NCI-H1092 treated with DMSO at 0.1 percent for 48 hours (cell line): ENCODE measurements around the gene ETV6.

Source experiments
- DNase-seq: peaks from one replicate; lab custom pipeline; 2025; lab: John Stamatoyannopoulos, UW

Gene ETV6

DNA sequence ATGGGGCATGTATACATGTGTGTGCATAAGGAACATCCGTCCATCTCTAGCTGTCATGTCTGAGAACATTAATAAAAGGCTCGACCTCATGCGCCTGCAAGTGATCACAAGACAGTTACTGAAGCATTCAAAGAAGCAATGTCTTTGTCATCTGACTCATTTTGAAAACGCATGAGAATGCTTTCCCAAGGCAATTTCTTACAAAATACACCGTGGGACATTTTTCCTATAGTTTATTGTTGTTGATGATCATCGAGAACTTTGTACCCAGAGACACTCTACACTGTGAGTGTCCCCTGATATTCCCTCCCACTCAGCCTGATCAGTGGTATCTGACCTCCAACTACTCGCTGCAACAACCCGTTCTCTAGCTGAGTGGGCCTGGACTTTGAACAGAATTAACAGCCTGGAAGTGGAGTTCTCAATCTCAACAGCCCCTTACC is 68.1 kb downstream of the ETV6 start:
- DNase-seq, result no peak

GRCh38 chr12:11718105-11718504 is 68.6 kb downstream of the ETV6 start:
- DNase-seq, result no peak

- no peak for DNase-seq
These were observed 69.3 kb downstream of the ETV6 start for GRCh38 chr12:11718768-11719253.

GRCh38 chr12:11719678-11720099 is 70.2 kb downstream of the ETV6 start:
- no peak for DNase-seq

GRCh38 chr12:11722071-11722470 is 72.6 kb downstream of the ETV6 start:
- DNase-seq, result no peak

DNA sequence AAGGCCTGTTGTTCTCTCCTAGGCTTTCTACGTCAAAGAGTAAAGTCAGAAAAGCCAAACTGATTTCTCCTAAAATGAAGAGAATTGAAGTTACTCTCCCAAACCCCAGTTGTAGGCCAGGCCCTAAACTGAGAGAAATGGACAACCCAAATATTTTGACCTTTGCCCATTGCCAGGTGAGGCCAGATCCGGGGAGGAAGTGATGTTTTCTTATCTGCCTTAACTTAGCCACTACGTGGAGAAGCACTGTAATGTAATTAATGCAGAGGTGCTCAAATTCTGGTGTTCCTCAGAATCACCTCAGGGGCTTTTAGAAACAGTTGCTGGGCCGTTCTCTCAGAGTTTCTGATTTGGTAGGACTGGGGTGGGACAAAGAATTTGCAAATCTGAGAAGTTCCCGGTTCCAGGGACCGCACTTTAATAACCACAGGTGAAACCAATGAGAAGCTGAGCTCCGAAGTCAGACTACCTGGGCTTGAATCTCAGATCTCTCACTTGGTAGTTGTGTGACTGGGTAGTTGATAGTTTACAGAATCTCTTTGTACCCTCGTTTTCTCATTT is 73.2 kb downstream of the ETV6 start:
- no peak for DNase-seq

DNA sequence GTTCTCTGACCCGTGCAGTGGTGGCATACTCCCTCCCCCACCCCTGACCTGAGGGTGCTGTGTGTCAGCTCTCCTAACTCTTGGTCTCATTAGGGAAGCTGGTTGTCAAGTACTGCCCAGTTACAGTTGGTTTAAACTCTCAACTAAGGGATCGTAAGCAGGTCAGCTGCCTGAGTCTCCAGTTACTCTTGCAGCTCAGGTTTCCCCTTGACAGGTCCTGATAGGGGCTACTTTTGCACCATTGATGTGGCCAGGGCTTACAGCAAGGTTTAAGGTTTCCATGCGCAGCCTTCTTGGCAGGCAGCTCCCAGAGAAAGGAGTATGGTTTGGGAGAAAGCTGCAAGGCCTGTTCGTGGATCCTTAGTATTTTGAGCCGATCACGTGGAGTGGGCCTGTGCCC is 74.5 kb downstream of the ETV6 start:
- DNase-seq, result no peak

GRCh38 chr12:11724888-11725311 is 75.4 kb downstream of the ETV6 start:
- no peak for DNase-seq

DNA sequence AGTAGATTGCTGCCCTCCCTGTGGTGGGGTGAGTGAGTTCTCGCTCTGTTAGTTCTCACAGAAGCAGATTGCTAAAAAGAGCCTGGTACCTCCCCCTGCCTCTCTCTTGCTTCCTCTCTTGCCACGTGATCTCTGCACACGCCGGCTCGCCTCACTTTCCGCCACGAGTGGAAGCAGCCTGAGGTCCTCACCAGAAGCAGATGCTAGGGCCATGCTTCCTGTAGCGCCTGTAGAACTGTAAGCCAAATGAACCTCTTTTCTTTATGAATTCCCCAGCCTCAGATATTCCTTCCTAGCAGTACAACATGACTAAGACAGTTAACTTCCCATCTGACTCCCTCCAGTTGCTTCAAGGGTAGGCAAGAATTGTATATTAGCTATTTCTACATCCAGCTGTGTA is 76.2 kb downstream of the ETV6 start:
- DNase-seq, result no peak

GRCh38 chr12:11726659-11727058 is 77.2 kb downstream of the ETV6 start:
- DNase-seq, result no peak

DNA sequence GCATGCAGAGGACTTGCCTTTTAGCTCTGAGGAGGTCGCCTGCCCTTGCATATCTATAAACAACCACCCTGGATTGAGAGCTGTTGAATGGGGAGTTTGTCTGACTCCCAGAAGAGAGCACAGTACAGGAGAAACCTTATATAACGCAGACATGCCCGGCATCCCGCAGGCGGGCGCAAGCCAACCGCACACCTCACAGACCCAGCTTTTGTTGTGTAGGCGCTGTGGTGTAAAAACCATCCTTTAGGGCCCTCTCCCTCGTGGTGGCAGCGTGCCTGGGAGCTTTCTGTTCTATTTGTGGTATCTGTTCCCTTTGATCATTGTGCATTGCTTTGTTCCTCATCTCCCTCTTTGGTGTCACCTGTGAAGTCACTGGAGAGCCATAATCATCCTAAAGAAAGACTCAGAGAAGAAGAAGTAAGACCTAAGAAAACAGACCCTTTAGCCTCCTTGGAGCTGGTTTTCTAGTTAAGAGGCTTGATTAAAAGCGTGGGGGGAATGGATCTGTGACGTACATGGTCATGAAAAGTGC is 77.7 kb downstream of the ETV6 start:
- no peak for DNase-seq

GRCh38 chr12:11728154-11728755 is 78.8 kb downstream of the ETV6 start:
- no peak for DNase-seq

GRCh38 chr12:11729008-11729407 is 79.5 kb downstream of the ETV6 start:
- no peak for DNase-seq

DNA sequence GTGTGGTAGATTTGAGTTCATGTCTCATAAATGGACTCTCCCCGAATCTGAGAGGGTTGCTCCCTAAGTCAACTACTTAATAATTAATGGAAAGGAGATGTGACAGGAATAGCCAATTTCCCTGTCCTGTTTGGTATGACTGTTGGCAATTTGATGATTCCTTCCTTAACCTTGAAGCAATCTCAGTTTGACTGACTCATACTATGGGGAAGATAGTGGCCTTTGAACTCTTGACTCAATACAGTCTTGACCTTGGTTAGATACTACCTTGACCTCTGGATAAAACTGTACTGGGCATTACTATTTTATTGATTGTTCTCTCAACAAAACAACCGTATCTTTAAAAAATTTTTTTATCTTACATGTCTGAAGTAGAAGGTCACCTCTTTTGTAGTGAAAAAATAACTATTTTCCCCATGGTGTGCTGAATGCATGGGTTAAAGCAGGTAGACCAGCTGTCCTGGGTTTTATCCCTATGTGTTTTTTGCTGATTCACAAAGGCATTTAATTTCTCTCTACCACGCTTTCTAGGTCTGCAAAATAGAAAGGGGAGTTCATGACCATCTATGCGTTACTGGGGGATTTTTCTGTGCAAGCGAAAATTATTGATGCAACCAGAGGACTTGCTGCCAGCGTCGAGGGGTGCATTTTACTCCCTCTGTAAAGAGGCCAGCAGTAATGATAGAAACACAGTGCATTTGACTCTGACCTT is 80.1 kb downstream of the ETV6 start:
- DNase-seq, result no peak

GRCh38 chr12:11730299-11731041 is 81.0 kb downstream of the ETV6 start:
- no peak for DNase-seq

- no peak for DNase-seq
These were observed 81.5 kb downstream of the ETV6 start for GRCh38 chr12:11731042-11731357.

DNA sequence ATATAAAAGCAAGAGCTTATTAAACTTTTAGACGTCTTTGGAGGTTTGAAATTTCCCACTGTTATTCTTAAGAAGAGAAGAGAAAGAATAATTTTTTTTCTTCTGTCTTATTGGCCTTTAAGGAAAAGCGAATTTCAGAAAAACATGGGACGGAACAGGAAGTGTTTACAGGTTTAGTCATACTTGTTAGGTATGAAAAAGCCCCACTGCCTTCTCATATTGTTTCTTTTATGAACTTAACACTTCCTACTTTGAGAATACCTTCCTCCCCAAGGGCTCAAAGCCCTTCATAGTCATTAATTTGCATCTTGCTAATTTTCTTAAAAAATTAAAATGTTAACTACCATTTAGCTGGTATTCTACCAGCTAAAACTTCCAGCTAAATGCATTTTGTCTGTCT is 82.0 kb downstream of the ETV6 start:
- no peak for DNase-seq

- no peak for DNase-seq
These were observed 82.5 kb downstream of the ETV6 start for GRCh38 chr12:11732023-11732422.

DNA sequence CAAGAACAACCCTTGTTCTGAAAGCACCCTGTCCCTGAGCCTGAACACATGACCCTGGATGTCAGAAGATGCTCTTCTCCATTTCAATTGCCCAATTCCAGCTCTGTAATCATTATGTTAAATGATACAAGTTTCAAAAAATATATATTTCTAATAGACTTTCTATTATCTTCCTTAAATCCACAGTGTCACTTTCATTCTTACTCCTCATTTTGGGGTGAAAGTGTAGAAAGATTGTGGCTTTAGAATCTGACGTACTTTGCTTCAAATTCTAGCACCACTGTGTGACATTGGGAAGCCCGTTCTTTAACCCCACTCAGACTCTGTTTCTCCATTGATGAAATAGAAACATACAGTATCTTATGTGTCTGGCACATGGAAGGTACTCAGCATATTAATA is 83.2 kb downstream of the ETV6 start:
- DNase-seq, result no peak

DNA sequence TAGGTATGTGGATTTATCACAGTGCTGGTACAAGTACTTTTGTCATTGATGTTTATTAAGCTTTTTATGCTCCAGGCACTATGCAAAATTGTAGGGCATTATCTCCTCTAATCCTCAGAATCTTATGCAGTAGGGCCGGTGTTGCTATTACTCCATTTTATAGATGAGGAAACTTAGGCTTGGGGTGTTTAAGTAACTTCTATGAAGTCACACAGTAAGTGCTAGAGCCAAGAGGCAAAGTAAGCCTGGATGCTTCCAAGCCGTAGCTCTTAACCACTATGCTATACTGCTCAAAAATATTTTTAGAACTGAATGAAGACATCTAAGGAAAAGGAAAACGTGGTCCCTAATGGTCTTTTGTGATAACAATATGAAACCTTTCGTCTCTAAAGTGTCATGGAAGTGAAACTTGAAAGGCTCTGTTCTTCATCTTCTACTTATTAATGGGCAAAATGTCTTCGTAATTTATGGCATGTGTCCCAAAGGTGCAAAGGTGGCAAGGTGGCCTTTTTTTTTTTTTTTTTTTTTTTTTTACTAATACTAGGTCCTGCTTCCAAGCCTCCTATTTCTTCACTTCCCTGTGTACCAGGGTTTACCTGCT is 85.2 kb downstream of the ETV6 start:
- no peak for DNase-seq

DNA sequence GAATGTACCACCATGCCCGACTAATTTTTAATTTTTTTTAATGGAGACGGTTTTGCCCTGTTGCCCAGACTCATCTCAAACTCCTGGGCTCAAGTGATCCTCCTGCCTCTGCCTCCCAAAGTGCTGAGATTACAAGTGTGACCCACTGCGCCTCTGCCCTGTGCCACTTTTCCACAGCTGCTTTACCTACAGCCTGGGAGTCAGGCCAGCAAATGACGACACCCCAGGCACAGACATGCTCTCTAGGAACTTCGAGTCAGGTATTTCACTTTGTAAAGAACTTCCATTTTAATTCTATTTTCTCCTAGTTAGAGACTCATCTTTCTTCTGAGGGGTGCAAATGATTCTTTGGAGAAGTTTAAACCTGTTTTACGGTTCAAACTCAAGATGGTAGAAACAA is 89.0 kb downstream of the ETV6 start:
- no peak for DNase-seq

DNA sequence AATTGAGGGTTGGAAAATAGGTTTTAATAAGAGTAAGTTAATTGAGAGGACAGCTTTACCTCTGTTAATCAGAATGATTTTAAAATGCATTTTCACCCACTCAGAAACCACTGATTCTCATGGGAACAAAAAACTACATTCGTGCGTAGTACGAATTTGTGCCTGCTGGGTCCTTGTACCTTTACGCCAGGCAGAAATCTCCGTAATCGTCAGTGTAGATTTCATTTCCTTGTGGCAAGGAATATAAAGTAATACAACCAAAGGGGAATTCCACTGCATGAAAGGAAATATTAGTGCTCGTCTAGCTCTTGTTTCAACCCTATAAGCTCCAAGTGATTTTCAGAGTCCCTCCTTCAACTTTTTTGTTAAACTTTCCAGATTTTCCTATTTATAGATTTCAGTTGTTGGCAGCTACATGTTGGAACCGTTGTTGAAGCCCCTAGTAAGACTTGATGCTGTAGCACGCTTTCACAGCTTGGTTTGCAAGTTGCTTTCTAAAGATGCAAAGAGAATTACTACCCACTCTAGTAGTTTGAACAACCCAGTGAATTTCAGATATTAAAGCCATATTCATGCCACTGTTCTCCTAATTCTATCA is 90.6 kb downstream of the ETV6 start:
- DNase-seq, result no peak
